Activated CD8-positive, alpha-beta memory T cell treated with anti-CD3 and anti-CD28 coated beads for 24 hours (primary cell): ENCODE measurements around the gene RAD52.

Source experiments
- DNase-seq: peaks from one replicate; pipeline ENCODE4 v3.0.0-alpha.2; 2020

RAD52 gene

DNA sequence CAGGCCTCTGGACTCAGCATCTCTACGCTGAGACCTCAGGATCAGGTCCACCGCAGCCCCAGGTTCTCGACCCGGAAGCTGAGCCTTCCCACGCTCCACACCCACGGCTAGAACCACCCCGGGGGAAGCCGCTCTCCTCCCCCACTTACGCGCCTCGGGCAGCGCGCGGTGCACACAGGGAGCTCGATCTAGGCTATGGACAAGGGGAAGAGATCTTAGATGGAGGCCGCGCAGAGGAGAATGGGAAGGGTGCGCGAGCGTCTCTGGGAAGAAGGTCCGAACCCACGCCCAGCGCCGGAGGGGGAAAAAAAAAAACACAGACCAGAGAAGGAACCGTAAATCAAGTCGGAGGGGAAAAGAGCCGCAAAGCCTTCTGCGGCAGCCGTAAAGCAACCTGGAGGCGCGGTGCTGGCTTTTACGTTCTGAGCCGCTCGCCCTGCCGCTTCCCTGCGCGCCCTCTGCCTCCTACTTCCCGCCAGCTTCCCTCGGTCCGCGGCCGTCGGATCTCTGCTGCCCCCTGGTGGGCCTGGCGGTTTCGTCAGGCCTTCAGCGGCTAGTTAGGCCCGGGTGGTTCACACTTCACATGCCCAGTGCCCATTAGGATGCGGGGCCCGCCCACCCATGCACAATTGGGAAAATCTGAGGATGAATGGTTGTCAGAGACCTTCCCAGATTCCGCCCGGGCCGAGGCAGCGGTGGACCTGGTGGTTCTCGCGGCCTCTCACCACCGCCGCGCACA lies at the start of gene RAD52:
Gene RAD52, minus strand, starts transcription at position 242 of the 739 bp plus-strand sequence. CDS start 16,636 bp downstream, outside the sequence.
- peak; percentile 100 for DNase-seq

DNA sequence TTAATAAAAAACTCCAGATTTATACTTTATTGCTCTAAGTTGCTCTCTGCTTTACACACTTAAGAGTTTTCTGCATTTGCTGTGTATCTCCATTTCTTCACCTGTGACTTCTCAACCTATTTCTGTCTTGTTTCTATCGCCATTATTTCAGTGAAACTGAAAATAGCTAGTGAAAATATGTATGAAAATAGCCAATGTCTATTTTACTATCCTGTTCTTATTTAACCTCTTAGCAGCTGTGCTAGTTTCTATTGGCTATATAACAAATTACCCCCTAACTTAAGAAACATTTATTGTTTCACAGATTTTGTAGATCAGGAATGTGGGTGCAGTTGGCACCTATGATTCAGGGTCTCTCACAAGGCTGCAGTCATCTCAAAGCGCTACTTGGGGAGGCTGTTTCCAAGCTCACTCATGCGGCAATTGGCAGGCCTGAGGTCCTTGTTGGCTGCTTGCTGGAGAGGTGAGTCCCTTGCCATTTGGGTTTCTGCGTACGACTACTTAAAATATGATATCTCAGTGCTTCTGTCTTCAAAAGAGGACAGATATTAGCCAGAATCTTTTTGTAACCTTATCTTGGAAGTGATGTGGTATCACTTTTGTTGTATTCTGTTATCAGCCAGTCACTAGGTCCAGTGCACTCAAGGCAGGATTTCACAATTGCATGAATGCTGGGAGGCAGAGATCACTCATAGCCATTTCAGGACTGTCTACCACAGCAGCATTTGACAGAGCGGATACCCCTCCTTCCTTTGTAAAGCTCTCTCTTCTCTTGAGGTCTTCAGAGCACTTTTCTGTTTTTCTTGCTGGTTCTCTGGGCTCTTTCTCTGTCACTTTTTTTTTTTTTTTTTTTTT lies 48.8 kb upstream of the RAD52 start:
- DNase-seq = no peak

GRCh38 chr12:997505-997904 lies 48.0 kb upstream of the RAD52 start:
- DNase-seq = no peak

DNA sequence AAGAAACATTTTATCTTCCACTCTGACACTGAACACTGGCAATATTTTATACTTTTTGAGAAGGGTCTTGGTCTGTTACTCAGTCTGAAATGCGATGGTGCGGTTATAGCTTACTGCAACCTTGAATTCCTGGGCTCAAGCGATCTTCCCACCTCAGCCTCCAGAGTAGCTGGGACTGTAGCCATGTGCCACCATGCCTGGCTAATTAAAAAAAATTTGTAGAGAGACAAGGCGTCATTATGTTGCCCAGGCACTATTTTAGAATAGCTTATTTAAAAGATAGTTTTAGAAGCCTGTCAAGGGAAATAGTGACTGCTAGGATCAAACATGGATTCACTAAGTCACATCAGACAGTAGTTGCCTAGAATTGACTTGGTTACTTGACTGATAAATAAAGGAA lies 47.4 kb upstream of the RAD52 start:
- DNase-seq = no peak

DNA sequence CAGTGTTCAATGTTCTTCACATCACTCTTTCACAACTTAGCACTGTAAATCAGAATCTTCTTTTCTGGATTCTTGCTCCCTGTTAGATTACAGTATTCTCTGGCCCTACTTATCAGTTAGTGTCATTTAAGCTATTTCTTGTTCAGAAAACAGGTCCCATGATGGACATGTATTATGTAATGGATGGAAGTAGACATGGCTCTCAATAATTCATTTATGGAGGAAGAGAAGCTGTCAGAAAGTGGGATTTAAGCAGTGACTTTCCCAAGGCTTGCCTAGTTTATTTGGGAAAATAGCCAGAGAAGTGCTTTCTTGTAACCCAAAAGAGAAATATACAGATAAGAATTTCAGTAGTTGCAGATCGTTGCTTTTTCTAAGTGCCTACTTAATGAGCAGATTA lies 43.2 kb upstream of the RAD52 start:
- no peak for DNase-seq

GRCh38 chr12:991350-992333 lies 42.1 kb upstream of the RAD52 start:
- no peak for DNase-seq

- DNase-seq = peak; percentile 95
Observed at GRCh38 chr12:990661-991349, 41.3 kb upstream of the RAD52 start, which contains the start of gene ERC1. ERC1 (plus strand) TSS chr12:991223; CDS start chr12:1027904, 36,681 bp downstream.

- no peak for DNase-seq
Observed at GRCh38 chr12:989751-990660, 40.5 kb upstream of the RAD52 start.

DNA sequence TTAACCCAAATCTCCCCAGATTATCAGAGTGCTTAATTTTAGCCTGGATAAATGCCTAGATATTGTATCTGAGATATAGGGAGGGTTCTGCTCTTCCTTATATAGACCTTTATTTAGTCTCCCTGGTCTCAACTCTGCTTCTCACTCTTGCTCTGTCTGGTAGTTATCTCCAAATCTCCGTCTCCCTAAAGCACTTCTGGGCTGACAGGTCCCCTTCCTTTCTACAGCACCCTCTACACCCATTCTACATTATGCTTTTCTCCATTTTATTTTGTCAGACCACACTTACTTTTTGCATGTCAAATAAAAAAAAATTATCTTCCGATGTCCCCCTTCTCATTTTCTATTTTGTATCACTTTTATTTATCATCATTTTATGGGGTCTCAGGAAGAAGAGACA lies 39.6 kb upstream of the RAD52 start:
- no peak for DNase-seq

DNA sequence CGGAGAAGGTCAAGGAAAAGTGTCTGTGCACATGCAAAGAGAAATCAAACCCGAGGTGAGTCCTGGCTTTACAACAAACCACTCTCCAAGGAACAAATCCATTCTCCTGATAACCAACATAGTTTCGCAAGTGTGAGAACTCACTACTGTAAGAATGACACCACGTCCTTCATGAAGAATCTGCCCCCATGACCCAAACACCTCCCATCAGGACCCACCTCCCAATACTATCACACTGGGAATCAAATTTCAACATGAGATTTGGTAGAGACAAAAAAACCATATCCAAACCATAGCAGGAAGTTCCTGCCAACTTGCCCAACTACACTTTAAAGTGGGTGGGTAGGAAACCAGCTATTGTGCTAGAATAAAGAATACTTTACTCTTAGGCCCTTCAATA lies 39.2 kb upstream of the RAD52 start:
- no peak for DNase-seq

- DNase-seq = no peak
Observed at GRCh38 chr12:981961-982360, 32.5 kb upstream of the RAD52 start.

- DNase-seq = no peak
Observed at GRCh38 chr12:981176-981828, 31.8 kb upstream of the RAD52 start.

DNA sequence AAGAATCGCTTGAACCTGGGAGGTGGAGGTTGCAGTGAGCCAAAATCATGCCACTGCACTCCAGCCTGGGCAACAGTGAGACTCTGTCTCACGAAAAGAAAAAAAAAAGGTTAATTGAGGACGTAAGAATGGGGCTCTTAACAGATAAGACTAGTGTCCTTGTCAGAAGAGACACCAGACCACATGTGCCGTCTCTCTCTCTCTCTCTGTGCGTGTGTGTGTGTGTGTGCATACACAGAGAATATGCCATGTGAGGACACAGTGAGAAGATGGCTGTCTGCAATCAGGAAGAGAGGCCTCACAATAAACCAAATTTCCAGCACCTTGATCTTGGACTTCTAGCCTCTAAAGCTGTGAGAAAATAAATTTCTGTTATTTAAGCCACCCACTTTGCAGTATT lies 29.9 kb upstream of the RAD52 start:
- no peak for DNase-seq

GRCh38 chr12:977156-977555 lies 27.7 kb upstream of the RAD52 start:
- DNase-seq = no peak

DNA sequence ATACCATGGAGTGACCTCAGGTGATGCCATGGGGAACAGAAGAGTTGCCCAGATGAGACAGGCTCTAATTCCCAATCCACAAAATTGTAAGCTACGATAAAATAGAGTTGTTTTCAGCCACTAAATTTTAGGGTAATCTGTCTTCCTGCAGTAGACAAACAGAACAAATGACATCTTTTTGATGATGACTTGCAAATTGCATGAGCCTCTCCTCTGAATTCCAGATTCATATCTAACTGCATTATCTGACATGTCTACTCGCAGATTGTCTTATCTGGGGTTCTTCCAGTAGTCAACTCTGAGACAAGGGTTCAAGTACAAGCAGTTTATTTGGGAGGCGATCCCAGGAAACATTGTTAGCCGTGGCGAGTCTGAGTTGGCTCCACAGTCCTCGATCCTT lies 27.1 kb upstream of the RAD52 start:
- DNase-seq = no peak

GRCh38 chr12:974271-974862 lies 24.9 kb upstream of the RAD52 start:
- DNase-seq = no peak

- DNase-seq = no peak
Observed at GRCh38 chr12:971991-972390, 22.5 kb upstream of the RAD52 start.

DNA sequence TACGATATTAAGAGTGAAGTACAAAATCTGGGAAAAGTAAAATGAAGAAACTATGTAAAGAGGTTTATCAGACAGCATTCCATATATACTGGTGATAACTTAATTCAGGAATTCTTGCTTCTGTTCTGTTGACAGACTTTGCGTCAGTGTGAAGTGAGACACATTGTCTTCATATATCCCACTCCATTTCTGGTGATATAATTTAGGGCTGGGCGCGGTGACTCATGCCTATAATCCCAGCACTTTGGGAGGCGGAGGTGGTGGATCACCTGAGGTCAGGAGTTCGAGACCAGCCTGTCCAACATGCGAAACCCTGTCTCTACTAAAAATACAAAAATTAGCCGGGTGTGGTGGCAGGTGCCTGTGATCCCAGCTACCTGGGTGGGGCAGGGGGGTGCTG lies 20.3 kb upstream of the RAD52 start:
- DNase-seq = no peak

DNA sequence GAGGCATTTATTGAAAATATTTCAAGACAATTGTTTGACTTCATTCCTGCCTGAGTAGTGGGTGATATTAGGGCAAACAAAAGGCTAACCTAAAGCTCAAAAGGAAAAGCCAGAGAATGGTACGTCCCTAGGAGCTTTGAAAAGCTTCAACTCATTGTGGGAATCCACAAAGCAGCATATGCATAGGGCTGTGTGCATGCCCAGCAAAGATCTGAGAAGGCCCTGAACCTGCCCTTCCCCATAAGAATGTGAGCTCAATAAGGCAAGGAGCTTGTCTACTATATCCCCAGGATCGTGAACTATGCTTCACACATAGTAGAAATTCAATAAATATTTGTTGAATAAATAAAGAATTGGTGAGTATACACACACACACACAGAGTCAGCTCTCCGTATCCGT lies 19.1 kb upstream of the RAD52 start:
- no peak for DNase-seq

GRCh38 chr12:967641-968040 lies 18.1 kb upstream of the RAD52 start:
- no peak for DNase-seq
